Retina (tissue), 1 donor: ENCODE measurements around the gene BICRA.

Experiments
- DNase-seq: peaks from one replicate; pipeline ENCODE4 v3.0.0-alpha.2; 2016

Gene BICRA

DNA sequence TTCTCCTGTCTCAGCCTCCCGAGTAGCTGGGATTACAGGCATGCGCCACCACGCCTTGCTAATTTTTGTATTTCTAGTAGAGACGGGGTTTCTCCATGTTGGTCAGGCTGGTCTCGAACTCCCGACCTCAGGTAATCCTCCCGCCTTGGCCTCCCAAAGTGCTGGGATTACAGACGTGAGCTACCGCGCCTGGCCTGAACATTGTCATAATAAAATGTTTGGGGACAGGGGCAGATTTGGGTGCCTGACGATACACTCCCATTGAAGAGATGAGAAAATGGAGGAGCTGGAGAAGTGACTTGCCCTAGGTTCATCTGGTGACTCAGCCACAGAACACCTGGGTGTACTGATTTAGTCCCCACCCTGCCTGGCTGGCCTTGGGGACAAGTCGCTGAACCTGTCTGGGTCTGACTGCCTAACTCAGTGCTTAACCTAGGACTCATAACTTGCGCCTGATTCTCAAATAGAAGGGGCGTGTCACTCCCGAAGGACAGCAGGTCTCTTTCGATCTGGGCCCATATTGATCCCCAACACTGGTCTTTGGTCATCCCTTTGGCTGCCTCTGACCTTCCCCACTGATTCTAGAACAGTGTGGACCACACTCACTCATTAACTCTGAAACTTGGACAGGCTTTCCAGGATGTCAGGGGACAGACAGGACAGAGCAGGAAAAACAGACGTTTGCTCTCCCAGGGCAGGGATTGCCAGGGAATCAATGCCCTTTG, 7.6 kb upstream of the BICRA start:
- DNase-seq = no peak

DNA sequence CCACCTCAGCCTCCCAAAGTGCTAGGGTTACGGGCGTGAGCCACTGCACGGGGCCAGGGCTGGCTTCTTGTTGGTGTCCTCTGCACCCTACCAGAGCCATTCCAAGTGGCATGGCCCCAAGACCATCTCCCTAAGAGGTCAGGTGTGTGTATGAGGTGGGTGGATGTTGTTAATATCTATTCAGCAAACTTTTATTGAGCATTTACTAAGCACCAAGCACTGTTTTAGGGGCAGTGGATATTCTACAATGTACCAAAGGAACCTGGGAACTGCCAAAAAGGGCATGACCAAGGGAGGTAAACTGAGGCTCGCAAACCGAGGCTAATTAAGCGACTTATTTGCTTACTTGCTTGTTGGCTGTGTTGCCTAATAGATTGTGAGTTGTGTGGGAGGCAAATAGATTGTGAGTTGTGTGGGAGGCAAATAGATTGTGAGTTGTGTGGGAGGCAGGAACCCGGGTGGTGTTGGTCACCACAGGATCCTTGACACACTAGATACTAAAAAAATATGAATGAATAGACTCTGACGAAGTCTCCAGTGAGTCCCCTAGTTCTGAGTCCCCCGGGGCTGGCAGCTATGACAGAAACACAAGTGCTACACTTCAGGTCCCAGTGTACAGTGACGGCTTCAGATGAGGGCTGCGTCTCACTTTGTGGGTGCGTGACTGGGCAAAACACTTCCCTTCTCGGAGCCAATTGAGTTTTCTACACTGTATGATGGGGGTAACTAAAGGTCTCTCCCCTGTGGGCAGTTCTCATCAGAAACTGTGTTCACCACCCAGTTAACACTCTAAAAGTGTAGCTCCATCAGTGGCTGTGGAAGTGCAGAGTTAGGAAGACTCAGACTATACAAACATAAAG, 5.0 kb upstream of the BICRA start:
- DNase-seq = no peak

DNA sequence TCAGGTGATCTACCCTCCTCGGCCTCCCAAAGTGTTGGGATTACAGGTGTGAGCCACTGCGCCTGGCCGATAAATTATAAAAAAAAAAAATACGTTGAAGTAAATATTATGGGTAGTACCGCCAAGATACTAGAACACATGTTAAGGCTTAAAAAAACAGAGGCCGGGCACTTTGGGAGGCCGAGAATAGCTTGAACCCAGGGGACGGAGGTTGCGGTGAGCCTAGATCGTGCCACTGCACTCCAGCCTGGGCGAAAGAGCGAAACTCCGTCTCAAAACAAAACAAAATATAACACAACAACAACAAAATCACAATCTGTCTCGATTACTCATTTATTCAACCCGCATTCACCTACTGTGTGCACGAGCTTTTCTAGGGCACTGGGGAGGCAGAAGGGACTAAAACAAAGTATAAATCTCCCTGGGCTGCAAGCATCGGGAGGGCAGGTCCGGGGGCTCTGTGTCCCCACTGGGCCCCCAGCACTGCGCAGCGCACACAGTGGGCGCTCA, 1.3 kb upstream of the BICRA start:
- DNase-seq = no peak

DNA sequence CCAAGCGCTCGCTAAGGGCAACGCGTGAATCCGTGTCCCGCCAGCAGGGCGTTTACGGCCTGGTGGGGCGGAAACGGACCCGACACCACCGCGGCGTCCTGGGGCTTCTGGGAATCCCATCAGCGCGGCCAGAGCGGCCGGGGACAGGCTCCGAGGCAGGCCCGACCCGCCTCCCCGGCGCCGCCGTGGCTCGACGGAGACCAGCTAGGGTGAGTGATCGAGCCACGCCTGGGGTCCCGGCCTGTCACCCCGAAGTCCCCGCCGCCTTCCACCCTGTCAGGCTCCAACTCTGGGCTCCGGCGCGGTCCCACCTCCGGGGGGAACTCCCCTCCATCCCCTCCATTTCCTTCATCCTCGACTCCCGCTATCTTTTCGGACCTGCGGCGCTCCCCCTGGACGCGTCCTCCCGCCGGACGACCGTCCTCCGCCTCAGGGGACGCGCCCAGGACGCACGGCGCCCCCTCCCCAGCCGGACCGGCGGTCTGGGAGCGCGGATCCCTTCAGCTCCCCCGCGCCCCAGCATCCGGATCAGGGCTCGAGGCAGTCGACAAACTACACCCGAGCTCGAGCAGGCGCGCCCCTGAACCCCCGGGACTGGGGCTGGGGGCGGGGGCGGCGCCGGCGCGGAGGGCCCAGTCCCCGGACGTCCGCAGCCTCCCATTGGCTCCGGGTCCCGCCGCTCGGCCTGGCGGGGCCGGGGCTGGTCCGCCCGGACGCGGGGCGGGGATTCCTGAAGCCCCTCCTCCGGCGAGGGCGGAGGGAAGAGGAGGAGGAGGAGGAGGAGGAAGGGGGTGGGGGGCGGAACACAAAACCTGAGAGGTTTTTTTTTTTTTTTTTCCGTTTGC, 638 bp upstream of the BICRA start:
- DNase-seq = peak; percentile 94

DNA sequence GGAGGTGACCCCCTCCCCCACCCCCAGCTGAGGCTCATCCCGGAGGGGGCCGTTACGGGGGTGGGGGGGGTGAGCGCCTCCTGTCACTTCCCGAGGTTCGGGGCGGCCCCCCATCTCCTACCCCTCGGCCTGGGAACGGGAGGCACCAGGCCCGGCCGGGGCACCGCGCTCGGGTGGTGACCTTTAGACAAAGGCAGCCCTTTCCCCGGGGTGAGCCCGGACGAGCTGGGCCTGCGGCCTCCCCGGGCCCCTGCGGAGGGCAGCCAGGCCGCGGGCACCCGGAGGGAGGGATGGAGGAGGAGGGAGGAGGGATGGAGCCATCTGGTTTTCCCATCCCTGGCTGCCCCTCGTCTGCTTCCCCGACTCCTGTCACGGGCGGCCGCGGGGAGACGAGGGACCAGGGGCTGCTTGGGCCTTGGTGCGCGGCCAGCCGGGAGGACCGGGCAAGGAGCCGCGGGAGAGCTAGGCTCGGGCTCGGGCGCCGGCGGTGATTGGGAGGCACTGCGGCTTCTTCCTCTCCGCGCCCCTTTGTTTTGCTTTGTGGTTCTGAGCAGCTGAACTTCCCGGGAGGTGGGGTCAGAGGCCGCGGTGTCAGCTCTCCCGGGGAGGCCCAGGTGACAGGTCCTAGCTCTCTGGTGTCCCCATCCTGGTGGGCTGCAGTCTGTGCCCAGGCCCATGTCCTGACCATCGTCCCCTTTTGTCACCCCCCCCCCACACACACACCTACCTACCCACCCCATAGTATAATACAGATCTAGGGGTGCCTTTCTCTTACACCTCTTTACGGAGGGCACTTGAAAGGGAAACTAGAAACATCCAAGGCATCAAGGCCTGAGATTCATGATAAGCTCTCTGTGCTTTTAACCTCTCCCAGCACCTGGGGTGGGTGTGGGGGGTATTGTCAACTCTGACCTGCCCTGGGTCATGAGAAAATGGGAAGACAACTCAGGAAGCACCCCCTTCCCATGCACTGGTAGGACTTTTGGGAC, 1.3 kb downstream of the BICRA start:
- DNase-seq = peak; percentile 75

DNA sequence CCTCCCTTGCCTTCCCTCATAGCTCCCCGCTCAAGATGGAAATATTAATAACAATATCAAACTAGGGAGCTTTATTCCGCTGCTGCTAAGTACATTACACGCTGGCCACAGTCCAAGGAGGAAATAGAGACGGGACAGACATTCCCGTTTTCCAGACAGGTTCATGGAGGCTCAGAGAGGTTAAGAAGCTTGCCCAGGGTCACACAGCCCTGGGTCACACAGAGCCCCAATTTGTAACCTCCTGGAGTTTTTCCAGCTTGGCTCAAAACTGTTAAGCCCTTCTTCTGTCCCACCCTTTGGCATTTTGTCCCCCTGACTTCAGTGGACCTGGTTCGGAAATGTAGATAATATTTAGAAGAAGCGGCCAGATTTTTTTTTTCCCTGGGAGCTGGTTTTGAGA, 2.0 kb downstream of the BICRA start:
- no peak for DNase-seq

DNA sequence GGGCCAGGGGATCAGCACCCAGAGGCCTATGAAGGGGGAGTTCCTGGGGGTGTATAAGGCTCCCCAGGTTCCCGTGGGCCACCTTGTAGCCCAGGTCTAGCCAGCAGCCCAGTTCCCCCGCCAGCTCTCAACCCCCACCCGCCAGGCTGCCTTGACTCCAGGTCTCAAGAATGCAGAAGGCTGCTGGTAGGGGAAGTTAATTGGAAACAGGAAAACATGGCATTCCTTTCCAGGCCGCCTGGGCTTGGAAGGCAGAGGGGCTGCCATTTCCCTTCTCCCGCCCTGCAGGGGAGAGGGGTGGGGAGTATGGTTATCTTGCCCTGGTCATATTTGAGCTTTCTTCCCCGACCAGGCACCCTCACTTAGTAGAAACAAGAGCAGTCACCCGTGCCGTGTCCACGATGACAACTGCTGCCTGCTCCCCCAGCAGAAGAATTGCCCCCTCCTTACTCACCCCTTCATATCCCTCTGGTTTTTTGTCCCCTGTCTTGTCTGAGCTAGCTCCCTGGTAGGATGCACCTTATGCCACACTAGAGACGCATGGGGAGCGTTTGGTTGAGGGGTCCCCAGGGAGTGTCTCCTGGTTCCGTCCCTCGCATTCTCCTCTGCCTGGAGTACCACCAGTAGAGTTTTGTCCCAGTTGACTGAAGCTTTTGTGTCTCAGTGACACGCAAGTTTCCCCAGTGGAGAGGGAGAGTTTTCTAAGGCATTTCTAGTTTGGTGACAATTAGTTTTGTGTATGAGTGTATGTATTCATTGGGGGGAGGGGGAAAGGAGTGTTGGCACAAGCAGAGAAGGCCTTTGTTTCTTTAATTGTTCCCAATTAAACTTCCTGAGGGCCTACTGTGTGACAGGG, 4.5 kb downstream of the BICRA start:
- peak; percentile 73 for DNase-seq

DNA sequence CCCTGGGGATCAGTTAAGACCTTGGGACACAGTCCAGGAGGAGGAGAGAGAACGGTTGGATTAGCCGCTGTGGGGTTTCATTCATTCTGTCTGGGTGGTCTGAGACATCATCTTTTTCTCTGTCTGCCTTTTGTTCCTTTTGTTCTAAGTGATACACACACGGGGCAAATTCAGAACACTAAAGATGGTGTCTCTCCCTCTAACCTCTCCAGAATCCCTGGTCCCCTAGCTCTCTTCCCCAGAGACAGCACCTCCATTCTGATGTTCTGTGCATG, 5.0 kb downstream of the BICRA start:
- no peak for DNase-seq

DNA sequence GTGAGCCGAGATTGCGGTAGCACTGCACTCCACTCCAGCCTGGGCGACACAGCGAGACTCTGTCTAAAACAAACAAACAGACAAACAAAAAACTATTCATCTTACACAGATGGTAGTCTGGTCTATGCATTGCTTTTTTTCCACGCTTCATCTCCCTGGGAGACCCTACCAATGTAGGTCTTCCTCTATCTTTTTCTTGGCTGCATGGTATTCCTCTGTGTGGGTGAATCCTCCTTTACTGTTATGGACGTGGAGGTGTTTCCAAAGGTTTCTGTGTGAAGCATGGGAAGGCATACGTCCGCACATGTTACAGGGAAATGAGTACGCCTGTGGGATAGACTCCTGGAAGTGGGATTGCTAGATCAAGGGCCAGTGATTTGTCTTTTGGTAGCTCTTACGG, 5.6 kb downstream of the BICRA start:
- no peak for DNase-seq

DNA sequence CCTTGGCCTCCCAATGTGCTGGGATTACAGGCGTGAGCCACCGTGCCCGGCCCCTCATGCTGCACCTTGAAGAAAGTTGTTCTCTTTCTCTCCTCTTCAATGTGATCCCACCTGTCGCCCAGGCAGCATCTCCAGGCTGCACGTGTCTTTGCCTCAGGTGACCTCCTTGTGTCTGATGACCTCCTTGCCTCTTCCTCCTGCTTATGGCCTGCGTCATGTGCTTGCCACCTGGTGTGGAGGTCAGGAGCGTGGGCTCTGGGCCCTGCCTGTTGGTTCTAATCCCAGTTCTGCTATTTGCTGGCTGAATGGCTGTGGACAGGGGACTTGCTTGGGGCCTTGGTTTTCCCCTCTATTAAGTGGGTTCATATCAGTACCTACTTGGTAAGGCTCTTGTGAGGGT, 6.3 kb downstream of the BICRA start:
- DNase-seq = no peak

DNA sequence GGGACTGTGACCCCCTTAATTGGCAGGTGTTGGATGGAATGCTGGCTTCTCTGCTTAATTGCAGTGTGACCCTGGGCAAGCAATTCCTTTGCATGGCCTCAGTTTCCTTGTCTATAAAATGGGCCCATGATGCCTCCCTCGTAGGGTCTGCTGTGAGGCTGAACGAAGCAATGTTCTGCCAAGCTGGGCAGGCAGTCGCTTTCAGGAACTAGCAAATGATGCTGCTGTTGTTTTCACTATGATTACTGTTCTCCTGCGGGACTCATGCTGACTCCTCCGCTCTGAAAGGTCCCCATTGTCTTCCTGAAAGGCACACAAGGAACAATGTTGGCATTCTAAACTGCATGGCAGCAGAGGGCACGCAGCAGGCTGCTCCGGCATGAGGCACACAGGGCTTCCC, 6.8 kb downstream of the BICRA start:
- DNase-seq = no peak

DNA sequence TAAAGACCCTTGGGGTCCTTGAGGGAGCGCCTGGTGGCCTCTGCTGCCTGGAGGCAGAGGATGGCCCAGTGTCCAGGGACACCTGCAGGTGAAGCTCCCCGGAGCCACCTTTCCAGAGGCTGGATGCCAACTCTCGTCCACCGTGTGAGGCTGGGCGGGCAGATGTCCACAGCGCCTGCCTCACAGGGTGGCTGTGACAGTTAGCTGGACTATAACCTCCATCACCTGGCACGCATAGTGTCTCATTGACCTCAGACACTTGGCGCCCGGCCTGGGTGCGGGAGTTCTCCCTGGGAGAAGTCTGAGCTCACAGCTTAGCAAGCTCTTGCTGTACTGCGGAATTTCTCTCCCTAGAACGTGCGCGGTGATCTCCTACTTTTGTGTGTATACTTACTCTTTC, 9.8 kb downstream of the BICRA start:
- DNase-seq = no peak

DNA sequence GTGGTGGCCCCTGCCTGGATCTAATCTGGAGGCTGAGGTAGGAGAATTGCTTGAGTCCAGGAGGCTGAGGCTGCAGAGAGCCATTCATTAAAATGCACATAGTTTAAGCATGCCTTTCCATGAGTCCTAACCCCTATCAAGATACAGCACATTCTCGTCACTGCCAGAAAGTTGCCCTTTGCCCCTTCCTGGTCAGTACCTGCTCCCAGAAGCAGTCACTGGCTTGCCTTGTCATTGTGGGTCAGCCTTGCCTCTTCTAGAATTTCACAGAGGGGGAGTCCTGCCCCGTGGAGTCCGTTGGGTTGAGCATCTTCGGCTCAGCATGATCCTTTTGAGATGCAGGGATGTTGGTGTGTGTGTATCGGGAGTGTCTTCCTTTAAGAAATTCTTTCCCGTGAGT, 10.8 kb downstream of the BICRA start:
- DNase-seq = no peak

DNA sequence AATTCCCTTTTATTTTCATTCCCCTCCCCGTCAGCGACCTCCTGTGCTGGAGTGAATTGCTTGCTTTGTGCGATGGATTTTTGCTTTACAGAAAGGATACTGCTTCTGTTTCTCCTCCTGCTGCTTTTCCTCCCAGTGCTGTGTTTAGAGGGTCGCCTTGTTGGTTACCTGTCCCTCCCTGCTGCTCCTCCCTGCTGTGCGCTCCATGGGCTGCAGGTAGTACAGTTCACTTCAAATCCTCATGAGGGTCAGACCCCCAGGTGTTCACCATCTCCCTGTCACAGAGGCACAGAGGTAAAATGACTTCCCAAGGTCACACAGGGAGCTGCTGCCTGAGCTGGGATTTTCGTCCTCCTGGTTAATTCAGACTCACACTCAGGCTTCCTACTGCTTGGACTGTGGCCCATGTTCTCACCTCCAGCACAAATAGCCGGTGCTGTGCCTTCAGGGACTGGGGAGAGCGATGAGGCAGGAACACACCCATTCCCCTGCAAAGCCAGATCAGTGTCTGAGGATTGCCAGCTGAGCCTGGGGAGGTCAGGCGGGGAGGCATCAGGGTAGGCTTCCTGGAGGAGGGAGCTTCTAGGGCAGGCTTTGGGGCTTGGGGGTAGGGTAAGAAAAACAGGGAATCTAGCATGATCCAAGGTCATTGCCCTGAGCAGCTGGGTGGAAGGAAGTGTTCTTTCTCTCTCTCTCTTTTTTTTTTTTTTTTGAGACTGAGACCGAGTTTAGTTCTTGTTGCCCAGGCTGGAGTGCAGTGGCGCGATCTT, 14.4 kb downstream of the BICRA start:
- DNase-seq = no peak

DNA sequence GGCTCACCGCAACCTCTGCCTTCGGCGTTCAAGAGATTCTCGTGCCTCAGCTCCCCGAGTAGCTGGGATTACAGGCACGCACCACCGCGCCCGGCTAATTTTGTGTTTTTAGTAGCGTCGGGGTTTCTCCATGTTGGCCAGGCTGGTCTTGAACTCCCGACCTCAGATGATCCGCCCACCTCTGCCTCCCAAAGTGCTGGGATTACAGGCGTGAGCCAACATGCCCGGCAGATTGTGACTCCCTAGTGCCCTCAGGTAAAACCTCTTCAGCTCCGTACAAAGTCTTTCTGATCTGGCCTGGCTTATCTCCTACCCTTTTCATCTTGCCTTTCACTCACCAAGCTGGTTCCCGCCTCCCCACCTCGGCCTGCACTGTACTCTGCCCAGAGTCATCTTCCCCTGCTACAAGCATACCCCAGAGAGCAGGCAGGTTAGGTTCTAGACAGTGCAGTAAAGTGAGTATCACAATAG, 15.0 kb downstream of the BICRA start:
- no peak for DNase-seq

DNA sequence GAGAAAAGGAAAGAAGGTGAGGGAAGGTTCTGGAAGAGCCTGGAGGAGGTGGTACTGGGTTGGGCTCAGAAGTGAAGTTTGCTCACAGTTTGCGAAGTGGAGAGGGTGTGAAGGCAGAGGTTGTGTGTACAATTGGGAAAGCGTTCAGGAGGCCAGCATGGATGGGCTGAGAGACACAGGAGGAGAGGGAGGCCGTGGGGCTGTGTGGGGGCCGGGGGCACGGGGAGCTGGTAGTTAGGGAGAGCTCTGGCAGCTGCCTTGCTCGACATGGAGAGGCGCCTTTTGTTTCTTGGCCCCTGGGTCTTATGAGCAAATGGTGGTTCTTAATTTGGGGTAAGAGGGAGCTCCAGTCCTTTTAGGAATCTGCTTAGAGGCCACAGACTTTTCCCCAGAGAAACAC, 16.7 kb downstream of the BICRA start:
- no peak for DNase-seq

DNA sequence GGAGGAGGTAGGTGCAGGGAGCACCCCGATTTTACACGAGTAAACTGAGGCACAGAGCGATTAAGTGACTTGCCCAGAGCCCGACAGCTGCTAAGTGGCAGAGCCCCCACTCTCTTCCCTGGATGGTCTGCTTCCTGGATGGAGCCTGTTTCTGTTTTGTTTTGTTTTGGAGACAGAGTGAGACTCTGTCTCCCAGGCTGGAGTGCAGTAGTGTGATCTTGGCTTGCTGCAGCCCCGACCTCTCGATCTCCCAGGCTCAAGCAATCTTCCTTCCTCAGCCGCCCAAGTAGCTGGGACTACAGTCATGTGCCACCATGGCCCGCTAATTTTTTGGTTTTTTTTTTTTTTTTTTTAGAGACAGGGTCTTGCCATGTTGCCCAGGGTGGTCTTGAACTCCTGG, 17.3 kb downstream of the BICRA start:
- DNase-seq = no peak

DNA sequence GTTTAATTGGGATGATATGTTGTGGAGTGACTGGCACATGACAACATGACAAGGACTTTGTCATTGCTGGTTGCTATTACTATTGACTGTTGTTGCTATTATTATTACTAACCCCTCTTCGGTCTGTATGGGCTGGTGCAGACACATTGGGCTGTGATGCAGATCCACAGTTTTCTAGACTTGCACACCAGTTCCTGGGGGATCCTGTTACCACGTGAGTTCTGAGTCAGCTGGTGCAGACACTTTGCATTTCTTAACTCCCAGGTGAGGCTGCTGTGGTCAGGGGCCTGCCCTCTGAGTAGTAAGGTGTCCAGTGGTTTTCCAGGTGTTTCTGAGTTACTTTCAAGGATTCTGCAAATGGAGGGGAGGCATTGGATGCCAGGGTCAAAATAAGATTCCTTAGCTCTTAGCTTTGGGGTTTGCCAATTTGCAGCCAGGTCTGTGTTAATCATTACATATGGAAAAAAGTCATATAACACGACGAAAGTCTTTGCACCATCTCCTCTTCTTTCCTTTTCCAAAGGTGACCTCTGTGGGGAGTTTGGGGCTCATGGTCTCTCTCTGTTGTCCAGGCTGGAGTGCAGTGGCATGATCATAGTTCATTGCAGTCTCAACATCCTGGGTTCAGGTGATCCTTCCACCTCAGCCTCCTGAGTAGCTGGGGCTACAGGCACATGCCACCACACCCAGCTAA, 19.3 kb downstream of the BICRA start:
- no peak for DNase-seq

DNA sequence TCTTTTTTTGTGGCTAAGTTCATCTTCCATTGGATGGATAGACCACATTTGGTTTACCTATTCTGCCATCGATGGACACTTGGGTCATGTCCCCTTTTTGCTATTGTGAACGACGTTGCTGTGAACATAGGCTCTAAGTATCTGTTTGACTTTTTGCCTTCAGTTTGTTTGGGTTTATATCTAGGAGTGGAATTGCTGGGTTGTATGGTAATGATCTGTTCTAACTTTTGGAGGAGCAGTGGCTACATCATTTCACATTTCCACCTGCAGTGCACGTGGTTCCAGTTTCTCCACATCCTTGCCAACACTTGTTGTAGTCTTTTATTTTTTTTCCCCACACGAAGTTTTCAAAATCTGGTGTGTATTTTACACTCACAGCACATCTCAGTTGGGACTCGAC, 21.7 kb downstream of the BICRA start:
- no peak for DNase-seq
